Esophagus squamous epithelium (tissue), 4 donors: Measurements from ENCODE around the gene ANKS1B.
"Not testable (repeated sequence)": the region's sequence is repeated elsewhere in the genome, so short reads cannot be mapped to it uniquely, and the experiment has no call there.

Experiments used
- POLR2A ChIP-seq, 4 donors: fragments of 450-650 bp; IDR thresholded peaks; one replicate each; pipeline ENCODE4 v1.6.1; 2017; ENCODE audit warnings: antibody characterized with exemption in 4 of 4, mild to moderate bottlenecking in 4 of 4, moderate library complexity in 3 of 4
- TF ChIP-seq, protein P1 (sequence below), 6 experiments: fragments of 450-650 bp in 4 of 6; fragments of 200-600 bp in 2 of 6; sonication (generic) in 2 of 6; IDR thresholded peaks; one replicate each; pipeline ENCODE4 v1.5.1; 2016 to 2019; ENCODE audit warnings: antibody characterized with exemption in 6 of 6, mild to moderate bottlenecking in 4 of 6, moderate library complexity in 4 of 6

DNA sequence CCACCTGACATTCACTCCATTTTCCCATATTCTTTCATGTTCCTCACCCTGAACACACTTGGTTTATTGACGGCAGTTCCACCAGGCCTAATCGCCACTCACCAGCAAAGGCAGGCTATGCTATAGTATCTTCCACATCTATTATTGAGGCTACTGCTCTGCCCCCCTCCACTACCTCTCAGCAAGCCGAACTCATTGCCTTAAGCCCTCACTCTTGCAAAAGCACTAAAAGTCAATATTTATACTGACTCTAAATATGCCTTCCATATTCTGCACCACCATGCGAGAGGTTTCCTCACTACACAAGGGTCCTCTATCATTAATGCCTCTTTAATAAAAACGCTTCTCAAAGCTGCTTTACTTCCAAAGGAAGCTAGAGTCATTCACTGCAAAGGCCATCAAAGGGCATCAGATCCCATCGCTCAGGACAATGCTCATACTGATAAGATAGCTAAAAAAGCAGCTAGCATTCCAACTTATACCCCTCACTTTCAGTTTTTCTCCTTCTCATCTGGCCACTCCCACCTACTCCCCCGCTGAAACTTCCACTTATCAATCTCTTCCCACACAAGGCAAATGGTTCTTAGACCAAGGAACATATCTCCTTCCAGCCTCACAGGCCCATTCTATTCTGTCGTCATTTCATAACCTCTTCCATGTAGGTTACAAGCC, 265.2 kb downstream of the ANKS1B start:
- TF ChIP-seq, protein P1, sequence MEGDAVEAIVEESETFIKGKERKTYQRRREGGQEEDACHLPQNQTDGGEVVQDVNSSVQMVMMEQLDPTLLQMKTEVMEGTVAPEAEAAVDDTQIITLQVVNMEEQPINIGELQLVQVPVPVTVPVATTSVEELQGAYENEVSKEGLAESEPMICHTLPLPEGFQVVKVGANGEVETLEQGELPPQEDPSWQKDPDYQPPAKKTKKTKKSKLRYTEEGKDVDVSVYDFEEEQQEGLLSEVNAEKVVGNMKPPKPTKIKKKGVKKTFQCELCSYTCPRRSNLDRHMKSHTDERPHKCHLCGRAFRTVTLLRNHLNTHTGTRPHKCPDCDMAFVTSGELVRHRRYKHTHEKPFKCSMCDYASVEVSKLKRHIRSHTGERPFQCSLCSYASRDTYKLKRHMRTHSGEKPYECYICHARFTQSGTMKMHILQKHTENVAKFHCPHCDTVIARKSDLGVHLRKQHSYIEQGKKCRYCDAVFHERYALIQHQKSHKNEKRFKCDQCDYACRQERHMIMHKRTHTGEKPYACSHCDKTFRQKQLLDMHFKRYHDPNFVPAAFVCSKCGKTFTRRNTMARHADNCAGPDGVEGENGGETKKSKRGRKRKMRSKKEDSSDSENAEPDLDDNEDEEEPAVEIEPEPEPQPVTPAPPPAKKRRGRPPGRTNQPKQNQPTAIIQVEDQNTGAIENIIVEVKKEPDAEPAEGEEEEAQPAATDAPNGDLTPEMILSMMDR (IDR thresholded peaks at IDR 0.05): not testable (repeated sequence)
- not testable (repeated sequence) for TF ChIP-seq POLR2A (IDR thresholded peaks at IDR 0.05)
